ENCODE measurements around the gene TSHZ3.

TSHZ3 gene

GRCh38 chr19:31353833-31354232, 4.6 kb upstream of the TSHZ3 start:
- no peak for DNase-seq

GRCh38 chr19:31352782-31353651, 3.8 kb upstream of the TSHZ3 start:
- no peak for DNase-seq

GRCh38 chr19:31352296-31352781, 3.1 kb upstream of the TSHZ3 start:
- no peak for DNase-seq

- DNase-seq: no peak
Observed at GRCh38 chr19:31351855-31352195, 2.6 kb upstream of the TSHZ3 start.

- DNase-seq: peak; percentile 64
Observed at GRCh38 chr19:31351056-31351854, 2.0 kb upstream of the TSHZ3 start.

- peak; percentile 68 for DNase-seq
Observed at GRCh38 chr19:31350693-31351055, 1.4 kb upstream of the TSHZ3 start.

- DNase-seq: peak; percentile 54
Observed at GRCh38 chr19:31350033-31350692, 927 bp upstream of the TSHZ3 start.

- DNase-seq: peak; percentile 26
Observed at GRCh38 chr19:31348481-31349159, 616 bp downstream of the TSHZ3 start.

GRCh38 chr19:31347828-31348392, 1.3 kb downstream of the TSHZ3 start:
- peak; percentile 32 for DNase-seq

- DNase-seq: peak; percentile 38
Observed at GRCh38 chr19:31347354-31347753, 1.9 kb downstream of the TSHZ3 start.

GRCh38 chr19:31346184-31347059, 2.8 kb downstream of the TSHZ3 start:
- no peak for DNase-seq

- no peak for DNase-seq
Observed at GRCh38 chr19:31344403-31344802, 4.8 kb downstream of the TSHZ3 start.

GRCh38 chr19:31342926-31343325, 6.3 kb downstream of the TSHZ3 start:
- no peak for DNase-seq

- peak; percentile 53 for DNase-seq
Observed at GRCh38 chr19:31340042-31341025, 8.9 kb downstream of the TSHZ3 start.

- DNase-seq: no peak
Observed at GRCh38 chr19:31339411-31339810, 9.8 kb downstream of the TSHZ3 start.

GRCh38 chr19:31338069-31338776, 11.0 kb downstream of the TSHZ3 start:
- peak; percentile 51 for DNase-seq

- no peak for DNase-seq
Observed at GRCh38 chr19:31337008-31337914, 12.0 kb downstream of the TSHZ3 start.

- DNase-seq: no peak
Observed at GRCh38 chr19:31335716-31336115, 13.5 kb downstream of the TSHZ3 start.

All from fibroblast of skin of back (primary cell).